ENCODE results near the gene BRCA1. TPM values are rescaled to one million over a fixed set of nuclear protein-coding genes. Genes with fewer than 3 reads are reported as not detected.

The BRCA1 gene
- total and polyA plus RNA-seq, 2 donors (not counting 1 experiment from before 2014, with no cell fraction given) = 2.4 to 7.2 TPM

- no peak for DNase-seq
- no peak overlapping the region for H3K9ac ChIP-seq (ENCODE audit: low read length)
- CTCF ChIA-PET = interaction anchor here (0.6 kb wide), 1 partner anchor 80 kb away, joined by 4 read pairs; no protein-coding TSS in a partner anchor
Measured at GRCh38 chr17:43018932-43019331, 106.2 kb downstream of the BRCA1 start.

More at GRCh38 chr17:43018932-43019331, 106.2 kb downstream of the BRCA1 start:
- no peaks in the 10 kb centered on the region for H3K27me3 Mint-ChIP-seq
- Histone ChIP-seq H3K4me3 (ENCODE audit: control extremely low read depth in 1 of 5, extremely low read depth in 1 of 5, insufficient read depth in 1 of 5, low read depth in 2 of 5, low read length in 4 of 5) (no peak overlapping the region), H3K27me3 (replicated peaks in 1 of 4; ENCODE audit: control extremely low read depth in 1 of 4, control insufficient read depth in 3 of 4, insufficient read depth in 4 of 4, low read length in 3 of 4) (no peaks in the 10 kb centered on the region), H3K27ac (ENCODE audit: low read length in 2 of 2) (no peak overlapping the region), H3K4me2 (replicated peaks; ENCODE audit: low read depth, low read length, poor library complexity, severe bottlenecking) (no peak overlapping the region), H3K4me1 (ENCODE audit: control insufficient read depth in 2 of 2, insufficient read depth in 2 of 2, low read length in 2 of 2) (peaks cover 9 to 17% of the 10 kb centered on the region in 2 donors), H3K79me2 (ENCODE audit: control insufficient read depth, insufficient read depth, low read length) (no peaks in the 10 kb centered on the region), H2AFZ (ENCODE audit: insufficient read depth, low read depth, low read length, poor library complexity, severe bottlenecking) (no peak overlapping the region), H4K20me1 (ENCODE audit: control insufficient read depth, insufficient read depth, low read length, poor library complexity, severe bottlenecking) (no peaks in the 10 kb centered on the region), H3K36me3 (replicated peaks in 1 of 2; ENCODE audit: control extremely low read depth in 1 of 2, control insufficient read depth in 1 of 2, extremely low read depth in 1 of 2, insufficient read depth in 2 of 2, low read length in 1 of 2) (peaks cover 0 to 2% of the 10 kb centered on the region in 2 experiments), H3K9me3 (ENCODE audit: control extremely low read depth in 1 of 3, control insufficient read depth in 2 of 3, insufficient read depth in 1 of 3, low read length in 2 of 3) (no peaks in the 10 kb centered on the region)
- WGBS (ENCODE audit: insufficient coverage) = no CpG with 5 or more reads among the region's 4 CpGs
- POLR2A ChIA-PET = interaction anchor here (0.6 kb wide), 1 partner anchor 191 kb away, joined by 5 read pairs; no protein-coding TSS in a partner anchor
- H3K4me3 Mint-ChIP-seq = no peak overlapping the region
- peaks cover 22% of the 10 kb centered on the region for H3K4me1 Mint-ChIP-seq
- no peak for ATAC-seq (ENCODE audit: low read depth)
- no peak overlapping the region for H3K27ac Mint-ChIP-seq
- no peak for TF ChIP-seq EZH2 (IDR thresholded peaks at IDR 0.05; ENCODE audit: borderline replicate concordance, insufficient read depth, low read depth, low read length, poor library complexity, severe bottlenecking)
- TF ChIP-seq, protein P1, sequence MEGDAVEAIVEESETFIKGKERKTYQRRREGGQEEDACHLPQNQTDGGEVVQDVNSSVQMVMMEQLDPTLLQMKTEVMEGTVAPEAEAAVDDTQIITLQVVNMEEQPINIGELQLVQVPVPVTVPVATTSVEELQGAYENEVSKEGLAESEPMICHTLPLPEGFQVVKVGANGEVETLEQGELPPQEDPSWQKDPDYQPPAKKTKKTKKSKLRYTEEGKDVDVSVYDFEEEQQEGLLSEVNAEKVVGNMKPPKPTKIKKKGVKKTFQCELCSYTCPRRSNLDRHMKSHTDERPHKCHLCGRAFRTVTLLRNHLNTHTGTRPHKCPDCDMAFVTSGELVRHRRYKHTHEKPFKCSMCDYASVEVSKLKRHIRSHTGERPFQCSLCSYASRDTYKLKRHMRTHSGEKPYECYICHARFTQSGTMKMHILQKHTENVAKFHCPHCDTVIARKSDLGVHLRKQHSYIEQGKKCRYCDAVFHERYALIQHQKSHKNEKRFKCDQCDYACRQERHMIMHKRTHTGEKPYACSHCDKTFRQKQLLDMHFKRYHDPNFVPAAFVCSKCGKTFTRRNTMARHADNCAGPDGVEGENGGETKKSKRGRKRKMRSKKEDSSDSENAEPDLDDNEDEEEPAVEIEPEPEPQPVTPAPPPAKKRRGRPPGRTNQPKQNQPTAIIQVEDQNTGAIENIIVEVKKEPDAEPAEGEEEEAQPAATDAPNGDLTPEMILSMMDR (IDR thresholded peaks at IDR 0.05) = no peak
- H3K9me3 Mint-ChIP-seq (ENCODE audit: insufficient read depth) = no peaks in the 10 kb centered on the region
- intact Hi-C loops (cut with micrococcal nuclease) = no loop called here
